Stimulated activated naive CD8-positive, alpha-beta T cell treated with anti-CD3 and anti-CD28 coated beads, Interleukin-15, Interleukin-2, amounts not matched to agents 100 ng/mL and 50 ng/mL, for 24 hours (primary cell): ENCODE data around the gene TSG101.

Experiments
- H3K27ac Mint-ChIP-seq: one replicate; pipeline ENCODE4 v1.8.0; 2021; ENCODE audit warnings: mild to moderate bottlenecking, mixed read lengths
- H3K27me3 Mint-ChIP-seq: one replicate; pipeline ENCODE4 v1.8.0; 2021; ENCODE audit warnings: mixed read lengths
- H3K36me3 Mint-ChIP-seq: one replicate; pipeline ENCODE4 v1.8.0; 2021; ENCODE audit warnings: low read depth, mixed read lengths
- H3K4me1 Mint-ChIP-seq: one replicate; pipeline ENCODE4 v1.8.0; 2021; ENCODE audit warnings: low read depth, mixed read lengths
- H3K4me3 Mint-ChIP-seq: one replicate; pipeline ENCODE4 v1.8.0; 2021; ENCODE audit warnings: mild to moderate bottlenecking, mixed read lengths
- H3K9me3 Mint-ChIP-seq: one replicate; pipeline ENCODE4 v1.8.0; 2021; ENCODE audit warnings: mixed read lengths

Gene TSG101, protein sequence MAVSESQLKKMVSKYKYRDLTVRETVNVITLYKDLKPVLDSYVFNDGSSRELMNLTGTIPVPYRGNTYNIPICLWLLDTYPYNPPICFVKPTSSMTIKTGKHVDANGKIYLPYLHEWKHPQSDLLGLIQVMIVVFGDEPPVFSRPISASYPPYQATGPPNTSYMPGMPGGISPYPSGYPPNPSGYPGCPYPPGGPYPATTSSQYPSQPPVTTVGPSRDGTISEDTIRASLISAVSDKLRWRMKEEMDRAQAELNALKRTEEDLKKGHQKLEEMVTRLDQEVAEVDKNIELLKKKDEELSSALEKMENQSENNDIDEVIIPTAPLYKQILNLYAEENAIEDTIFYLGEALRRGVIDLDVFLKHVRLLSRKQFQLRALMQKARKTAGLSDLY

DNA sequence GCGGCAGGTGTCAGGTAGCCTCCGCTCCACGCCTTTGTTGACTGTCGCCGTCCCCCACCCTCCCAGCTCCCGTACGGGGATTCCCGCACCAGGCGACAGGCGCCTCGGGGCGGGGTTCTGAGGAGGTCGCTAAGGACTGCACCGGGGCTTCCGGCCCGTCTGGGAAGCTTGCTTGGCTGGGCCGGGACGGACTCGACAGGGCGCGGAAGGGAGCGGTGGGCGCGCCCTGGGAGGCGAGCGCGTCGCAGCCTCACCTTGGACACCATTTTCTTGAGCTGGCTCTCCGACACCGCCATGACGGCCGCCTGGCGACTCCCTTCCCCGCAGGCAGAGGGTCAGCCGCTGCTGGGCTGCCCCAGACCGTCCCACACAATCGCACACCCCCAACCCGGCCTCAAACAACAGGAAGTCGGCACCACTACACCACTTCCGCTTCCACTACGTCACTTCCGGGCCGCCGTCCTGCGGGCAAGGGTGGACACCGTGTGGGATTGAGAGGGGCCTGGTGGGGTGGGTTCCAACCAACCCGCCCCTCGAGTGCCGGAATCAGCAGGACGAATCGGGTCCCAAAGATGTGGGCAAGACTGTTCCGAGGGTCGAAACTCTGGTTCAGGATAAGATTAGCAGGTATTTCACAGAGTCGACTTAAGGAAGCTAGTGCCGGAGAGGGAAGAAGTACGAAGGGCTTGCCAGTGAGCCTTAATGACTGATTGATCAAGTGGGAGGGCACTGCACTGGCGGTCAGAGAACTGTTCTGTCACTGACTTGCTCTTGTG is at the start of gene TSG101:
Gene TSG101 (minus strand): TSS at position 422 of the 776 bp plus-strand sequence. CDS start 126 bp downstream, at position 296.
- Mint-ChIP-seq H3K36me3 (peaks cover 37% of the 10 kb centered on the region), H3K4me1 (peaks cover 68% of the 10 kb centered on the region), H3K27me3 (no peaks in the 10 kb centered on the region), H3K9me3 (no peaks in the 10 kb centered on the region), H3K4me3 (peak within 1 kb of the TSS; percentile 100), H3K27ac (peak within 1 kb of the TSS; percentile 100)

- Mint-ChIP-seq H3K4me1 (peaks cover 10% of the 10 kb centered on the region), H3K27me3 (no peaks in the 10 kb centered on the region), H3K9me3 (no peaks in the 10 kb centered on the region), H3K4me3 (no peak overlapping the region), H3K27ac (no peak overlapping the region), H3K36me3 (peaks cover 45% of the 10 kb centered on the region)
These were observed 48.6 kb upstream of the TSG101 start for GRCh38 chr11:18575361-18575760.

DNA sequence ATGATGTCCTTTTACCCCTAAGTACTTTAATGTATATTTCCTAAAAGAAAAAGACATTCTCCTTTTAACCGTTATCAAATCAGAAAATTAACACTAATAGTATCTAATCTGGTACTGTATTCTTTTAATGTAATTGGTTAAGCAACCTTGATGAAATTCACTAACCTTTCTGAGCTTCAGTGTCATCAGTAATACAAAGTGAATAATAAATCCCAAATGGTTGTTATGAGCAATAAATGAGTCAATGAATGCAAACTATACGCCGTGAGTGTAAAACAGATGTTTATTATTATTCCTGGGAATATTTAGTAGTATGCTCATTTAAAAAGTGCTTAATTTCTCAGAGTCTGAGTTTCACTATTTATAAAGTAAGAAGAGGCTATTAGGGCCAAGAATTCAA is 40.3 kb upstream of the TSG101 start:
- Mint-ChIP-seq H3K27ac (no peak overlapping the region), H3K9me3 (no peaks in the 10 kb centered on the region), H3K4me3 (no peak overlapping the region), H3K4me1 (no peaks in the 10 kb centered on the region), H3K27me3 (no peaks in the 10 kb centered on the region), H3K36me3 (peaks cover 34% of the 10 kb centered on the region)

GRCh38 chr11:18566406-18566805 is 39.7 kb upstream of the TSG101 start:
- Mint-ChIP-seq H3K9me3 (no peaks in the 10 kb centered on the region), H3K27me3 (no peaks in the 10 kb centered on the region), H3K4me3 (no peak overlapping the region), H3K36me3 (peaks cover 33% of the 10 kb centered on the region), H3K27ac (no peak overlapping the region), H3K4me1 (no peaks in the 10 kb centered on the region)

DNA sequence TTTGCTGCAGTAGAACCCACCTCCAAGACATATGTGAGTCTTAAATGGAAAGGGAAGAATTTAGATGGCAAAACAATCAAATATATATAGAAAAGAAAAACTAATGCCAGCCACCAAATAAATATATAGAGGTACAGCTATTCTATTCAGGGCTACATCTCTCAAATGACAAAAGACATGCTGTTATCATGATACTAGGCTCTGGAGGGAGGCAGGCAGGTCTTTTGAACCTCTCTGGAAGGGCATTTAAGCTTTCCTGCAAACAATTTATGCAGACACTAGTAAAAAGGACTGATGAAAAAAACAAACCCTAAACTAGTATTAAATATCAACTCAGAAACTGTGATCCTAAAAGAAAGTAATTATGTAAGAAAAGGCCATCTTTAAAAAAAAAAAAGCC is 37.4 kb upstream of the TSG101 start:
- no peaks in the 10 kb centered on the region for H3K9me3 Mint-ChIP-seq

DNA sequence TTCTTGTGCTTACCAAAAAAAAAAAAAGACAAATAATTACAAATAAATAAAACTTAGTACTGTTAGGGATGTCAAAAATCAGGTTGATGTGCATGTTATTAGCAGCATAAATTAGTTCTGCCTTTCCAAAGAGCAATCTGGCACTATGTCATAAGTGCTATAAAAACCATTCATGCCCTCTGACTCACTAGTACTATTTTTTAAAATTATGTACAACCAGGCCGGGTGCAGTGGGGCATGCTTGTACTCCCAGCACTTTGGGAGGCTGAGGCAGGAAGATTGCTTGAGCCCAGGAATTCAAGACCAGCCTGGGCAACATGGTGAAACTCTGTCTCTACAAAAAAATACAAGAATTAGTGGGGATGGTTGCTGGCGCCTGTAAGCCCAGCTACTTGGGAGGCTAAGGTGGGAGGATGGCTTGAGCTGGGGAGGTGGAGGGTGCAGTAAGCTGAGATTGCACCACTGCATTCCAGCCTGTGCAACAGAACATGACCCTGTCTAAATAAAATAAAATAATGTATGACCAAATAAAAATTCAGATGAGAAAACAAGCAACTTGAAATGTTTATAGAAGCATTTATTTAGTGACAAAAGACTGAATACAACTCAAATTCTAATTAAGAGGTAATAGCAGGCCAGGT is 36.5 kb upstream of the TSG101 start:
- Mint-ChIP-seq H3K4me3 (no peak overlapping the region), H3K27me3 (no peaks in the 10 kb centered on the region), H3K4me1 (no peaks in the 10 kb centered on the region), H3K36me3 (peaks cover 17% of the 10 kb centered on the region), H3K27ac (no peak overlapping the region), H3K9me3 (no peaks in the 10 kb centered on the region)

More for the DNA sequence above, 37.4 kb upstream of the TSG101 start:
- peaks cover 18% of the 10 kb centered on the region for H3K36me3 Mint-ChIP-seq
- no peak overlapping the region for H3K27ac Mint-ChIP-seq
- no peaks in the 10 kb centered on the region for H3K4me1 Mint-ChIP-seq
- H3K4me3 Mint-ChIP-seq = no peak overlapping the region
- no peaks in the 10 kb centered on the region for H3K27me3 Mint-ChIP-seq

GRCh38 chr11:18548001-18548400 is 21.3 kb upstream of the TSG101 start:
- no peak overlapping the region for H3K4me3 Mint-ChIP-seq
- H3K9me3 Mint-ChIP-seq = no peaks in the 10 kb centered on the region
- H3K4me1 Mint-ChIP-seq = no peaks in the 10 kb centered on the region
- H3K27me3 Mint-ChIP-seq = no peaks in the 10 kb centered on the region
- H3K36me3 Mint-ChIP-seq = peaks cover 21% of the 10 kb centered on the region
- H3K27ac Mint-ChIP-seq = no peak overlapping the region

DNA sequence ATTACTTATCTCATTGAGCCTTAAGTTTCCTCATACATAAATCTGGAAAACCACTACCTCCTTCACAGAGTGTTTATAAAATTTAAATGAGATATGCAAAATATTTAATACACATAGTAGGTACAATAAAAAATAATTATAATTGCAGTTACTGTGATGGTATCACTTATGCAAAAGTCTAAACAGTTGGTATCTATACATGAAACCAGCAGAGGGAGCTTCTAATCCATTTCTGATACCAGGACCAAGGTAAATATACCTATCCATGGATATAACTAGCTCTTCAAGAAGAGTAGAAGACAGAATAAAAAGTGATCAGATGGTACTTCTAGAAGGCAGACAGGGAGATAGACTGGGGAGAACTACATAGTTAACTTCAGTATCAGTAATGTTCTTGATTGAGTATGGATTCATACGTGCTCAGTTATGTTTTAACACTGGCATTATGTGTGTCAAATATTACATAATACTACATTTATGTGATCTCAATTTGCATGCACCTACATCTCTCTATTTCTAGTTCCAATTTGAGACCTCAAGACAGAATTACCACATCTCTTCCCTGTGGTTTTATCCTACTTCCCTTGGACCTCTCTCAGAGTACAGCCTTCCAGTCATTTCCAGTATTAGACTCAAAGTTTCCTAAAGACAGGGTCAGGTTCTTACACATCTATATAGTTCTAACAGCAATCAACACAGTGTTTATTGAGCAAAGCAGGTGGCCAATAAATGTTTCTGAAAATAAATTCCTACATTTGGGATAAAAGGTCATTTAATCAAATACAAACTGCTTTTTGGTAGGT is 13.7 kb upstream of the TSG101 start:
- Mint-ChIP-seq H3K27me3 (no peaks in the 10 kb centered on the region), H3K4me1 (peaks cover 4% of the 10 kb centered on the region), H3K36me3 (peaks cover 8% of the 10 kb centered on the region), H3K4me3 (no peak overlapping the region), H3K9me3 (no peaks in the 10 kb centered on the region), H3K27ac (no peak overlapping the region)

DNA sequence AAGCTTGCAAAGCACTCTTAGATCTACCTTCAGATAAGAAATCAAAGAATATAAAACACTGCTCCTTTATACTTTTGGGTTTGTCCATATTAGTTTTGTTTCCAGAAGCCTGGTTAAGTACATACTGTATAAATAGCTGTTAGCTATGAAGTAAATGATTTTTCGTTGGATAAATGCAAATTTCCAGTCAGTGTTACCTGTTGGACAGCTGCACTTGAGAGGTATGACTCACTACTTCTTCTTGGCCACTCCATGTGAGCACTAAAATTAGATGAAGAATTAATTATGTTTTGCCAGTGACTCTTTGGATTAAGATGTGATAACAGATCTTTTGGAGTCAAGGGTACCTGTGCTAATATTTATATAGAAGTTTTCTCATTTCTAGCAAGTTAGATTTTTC is 9.5 kb upstream of the TSG101 start:
- H3K4me1 Mint-ChIP-seq = peaks cover 6% of the 10 kb centered on the region
- no peak overlapping the region for H3K27ac Mint-ChIP-seq
- no peak overlapping the region for H3K4me3 Mint-ChIP-seq
- no peaks in the 10 kb centered on the region for H3K27me3 Mint-ChIP-seq
- no peaks in the 10 kb centered on the region for H3K9me3 Mint-ChIP-seq
- no peaks in the 10 kb centered on the region for H3K36me3 Mint-ChIP-seq

DNA sequence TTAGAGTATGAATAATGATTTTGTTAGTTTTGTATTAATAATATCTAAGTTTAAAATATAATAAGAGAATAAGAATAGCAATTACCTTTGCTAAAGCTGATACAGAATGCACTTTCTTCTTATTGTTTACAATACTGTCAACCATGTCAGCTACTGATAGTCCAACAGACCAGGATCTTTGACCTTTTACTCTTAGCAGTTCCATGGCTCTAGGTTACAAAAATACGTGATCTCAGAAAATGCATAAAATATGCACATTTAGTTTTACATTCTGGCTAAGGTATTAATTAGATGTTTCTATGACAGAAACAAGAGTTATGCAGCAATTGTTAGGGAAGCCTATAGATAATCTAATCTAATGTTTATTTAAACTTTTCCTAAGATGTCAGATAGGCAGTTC is 7.5 kb upstream of the TSG101 start:
- H3K27ac Mint-ChIP-seq = no peak overlapping the region
- H3K4me3 Mint-ChIP-seq = no peak overlapping the region
- no peaks in the 10 kb centered on the region for H3K9me3 Mint-ChIP-seq
- no peaks in the 10 kb centered on the region for H3K27me3 Mint-ChIP-seq
- peaks cover 11% of the 10 kb centered on the region for H3K4me1 Mint-ChIP-seq
- no peaks in the 10 kb centered on the region for H3K36me3 Mint-ChIP-seq

GRCh38 chr11:18533365-18533764 is 6.6 kb upstream of the TSG101 start:
- Mint-ChIP-seq H3K4me3 (no peak overlapping the region), H3K4me1 (peaks cover 17% of the 10 kb centered on the region), H3K27me3 (no peaks in the 10 kb centered on the region), H3K36me3 (peaks cover 5% of the 10 kb centered on the region), H3K27ac (no peak overlapping the region), H3K9me3 (no peaks in the 10 kb centered on the region)

- Mint-ChIP-seq H3K36me3 (peaks cover 29% of the 10 kb centered on the region), H3K27ac (peak overlapping the region; percentile 100), H3K4me1 (peaks cover 60% of the 10 kb centered on the region), H3K9me3 (no peaks in the 10 kb centered on the region), H3K4me3 (peak overlapping the region; percentile 100), H3K27me3 (no peaks in the 10 kb centered on the region)
These were observed 770 bp upstream of the TSG101 start for GRCh38 chr11:18527512-18527911.

GRCh38 chr11:18526130-18526520 is 617 bp downstream of the TSG101 start:
- Mint-ChIP-seq H3K4me1 (peaks cover 65% of the 10 kb centered on the region), H3K9me3 (no peaks in the 10 kb centered on the region), H3K4me3 (peak overlapping the region; percentile 100), H3K27ac (peak overlapping the region; percentile 100), H3K27me3 (no peaks in the 10 kb centered on the region), H3K36me3 (peaks cover 38% of the 10 kb centered on the region)

GRCh38 chr11:18524248-18524647 is 2.5 kb downstream of the TSG101 start:
- no peaks in the 10 kb centered on the region for H3K9me3 Mint-ChIP-seq
- peak overlapping the region; percentile 41 for H3K27ac Mint-ChIP-seq
- peaks cover 63% of the 10 kb centered on the region for H3K4me1 Mint-ChIP-seq
- H3K36me3 Mint-ChIP-seq = peaks cover 38% of the 10 kb centered on the region
- no peak overlapping the region for H3K4me3 Mint-ChIP-seq
- no peaks in the 10 kb centered on the region for H3K27me3 Mint-ChIP-seq
